IPS-18a (cell line): ENCODE measurements around the gene AP2A1.

Experiments used
- H3K27ac ChIP-seq: one replicate; pipeline ENCODE4 v1.5.1; 2013; ENCODE audit warnings: low read length
- H3K27me3 ChIP-seq: one replicate; pipeline ENCODE4 v1.6.1; 2013; ENCODE audit warnings: mild to moderate bottlenecking, low read length; ENCODE audit not compliant: control insufficient read depth, insufficient read depth
- H3K36me3 ChIP-seq: one replicate; pipeline ENCODE4 v1.6.1; 2013; ENCODE audit warnings: low read depth, low read length; ENCODE audit not compliant: control insufficient read depth
- H3K4me1 ChIP-seq: one replicate; pipeline ENCODE4 v1.6.1; 2013; ENCODE audit warnings: low read depth, low read length; ENCODE audit not compliant: control insufficient read depth
- H3K4me3 ChIP-seq: one replicate; pipeline ENCODE4 v1.5.1; 2013; ENCODE audit warnings: low read length
- H3K9ac ChIP-seq: one replicate; pipeline ENCODE4 v1.6.1; 2013; ENCODE audit warnings: mild to moderate bottlenecking, low read length, moderate library complexity
- H3K9me3 ChIP-seq: one replicate; pipeline ENCODE4 v1.6.1; 2013; ENCODE audit warnings: low read depth, low read length; ENCODE audit not compliant: control insufficient read depth

Gene AP2A1

GRCh38 chr19:49808711-49809159 is 41.9 kb downstream of the AP2A1 start:
- Histone ChIP-seq H3K27ac (no peak overlapping the region), H3K9me3 (no peaks in the 10 kb centered on the region), H3K4me1 (peaks cover 14% of the 10 kb centered on the region), H3K4me3 (peak overlapping the region; percentile 68), H3K36me3 (no peaks in the 10 kb centered on the region), H3K27me3 (no peaks in the 10 kb centered on the region), H3K9ac (peak overlapping the region; percentile 34)

- Histone ChIP-seq H3K9me3 (no peaks in the 10 kb centered on the region), H3K4me3 (peak overlapping the region; percentile 68), H3K4me1 (peaks cover 20% of the 10 kb centered on the region), H3K9ac (peak overlapping the region; percentile 34), H3K36me3 (no peaks in the 10 kb centered on the region), H3K27ac (no peak overlapping the region), H3K27me3 (no peaks in the 10 kb centered on the region)
Measured at GRCh38 chr19:49809160-49809940, 42.5 kb downstream of the AP2A1 start.

GRCh38 chr19:49809941-49810389 is 43.2 kb downstream of the AP2A1 start:
- Histone ChIP-seq H3K4me1 (peaks cover 20% of the 10 kb centered on the region), H3K27me3 (no peaks in the 10 kb centered on the region), H3K4me3 (peak overlapping the region; percentile 68), H3K27ac (no peak overlapping the region), H3K9ac (no peak overlapping the region), H3K9me3 (no peaks in the 10 kb centered on the region), H3K36me3 (no peaks in the 10 kb centered on the region)

- Histone ChIP-seq H3K9ac (no peak overlapping the region), H3K9me3 (no peaks in the 10 kb centered on the region), H3K36me3 (no peaks in the 10 kb centered on the region), H3K4me1 (peaks cover 20% of the 10 kb centered on the region), H3K4me3 (no peak overlapping the region), H3K27ac (no peak overlapping the region), H3K27me3 (no peaks in the 10 kb centered on the region)
Measured at GRCh38 chr19:49811328-49811727, 44.5 kb downstream of the AP2A1 start.

- Histone ChIP-seq H3K4me1 (peaks cover 20% of the 10 kb centered on the region), H3K27ac (peak overlapping the region; percentile 100), H3K27me3 (no peaks in the 10 kb centered on the region), H3K4me3 (peak overlapping the region; percentile 100), H3K36me3 (no peaks in the 10 kb centered on the region), H3K9ac (peak overlapping the region; percentile 99), H3K9me3 (no peaks in the 10 kb centered on the region)
Measured at GRCh38 chr19:49812452-49812996, 45.7 kb downstream of the AP2A1 start.

- Histone ChIP-seq H3K4me1 (peaks cover 20% of the 10 kb centered on the region), H3K36me3 (no peaks in the 10 kb centered on the region), H3K4me3 (peak within 1 kb of the TSS; percentile 100), H3K27me3 (no peaks in the 10 kb centered on the region), H3K9ac (peak within 1 kb of the TSS; percentile 99), H3K9me3 (no peaks in the 10 kb centered on the region), H3K27ac (peak within 1 kb of the TSS; percentile 100)
Measured at GRCh38 chr19:49812997-49813861, 46.4 kb downstream of the AP2A1 start, which contains the start of gene FUZ. Gene FUZ (minus strand): TSS chr19:49813292. CDS start chr19:49813106, 186 bp downstream.

- Histone ChIP-seq H3K4me3 (peak overlapping the region; percentile 100), H3K27ac (peak overlapping the region; percentile 100), H3K9me3 (no peaks in the 10 kb centered on the region), H3K9ac (peak overlapping the region; percentile 99), H3K36me3 (no peaks in the 10 kb centered on the region), H3K4me1 (peaks cover 21% of the 10 kb centered on the region), H3K27me3 (no peaks in the 10 kb centered on the region)
Measured at GRCh38 chr19:49814010-49814409, 47.2 kb downstream of the AP2A1 start.

- Histone ChIP-seq H3K4me1 (peaks cover 18% of the 10 kb centered on the region), H3K9me3 (no peaks in the 10 kb centered on the region), H3K36me3 (peaks cover 4% of the 10 kb centered on the region), H3K4me3 (no peak overlapping the region), H3K9ac (peak overlapping the region; percentile 93), H3K27ac (no peak overlapping the region), H3K27me3 (no peaks in the 10 kb centered on the region)
Measured at GRCh38 chr19:49816590-49816989, 49.8 kb downstream of the AP2A1 start.

- Histone ChIP-seq H3K9me3 (no peaks in the 10 kb centered on the region), H3K27ac (peak within 1 kb of the TSS; percentile 90), H3K9ac (peak within 1 kb of the TSS; percentile 93), H3K4me1 (peaks cover 12% of the 10 kb centered on the region), H3K4me3 (peak within 1 kb of the TSS; percentile 94), H3K27me3 (no peaks in the 10 kb centered on the region), H3K36me3 (peaks cover 7% of the 10 kb centered on the region)
Measured at GRCh38 chr19:49817964-49818648, 51.3 kb downstream of the AP2A1 start, which contains the start of gene MED25. Gene MED25 (plus strand): TSS chr19:49818289. CDS start chr19:49818342, 53 bp downstream.

- Histone ChIP-seq H3K27ac (peak overlapping the region; percentile 77), H3K9ac (peak overlapping the region; percentile 93), H3K4me1 (peaks cover 10% of the 10 kb centered on the region), H3K9me3 (no peaks in the 10 kb centered on the region), H3K27me3 (no peaks in the 10 kb centered on the region), H3K4me3 (peak overlapping the region; percentile 94), H3K36me3 (peaks cover 12% of the 10 kb centered on the region)
Measured at GRCh38 chr19:49818649-49819370, 52.0 kb downstream of the AP2A1 start.
